ENCODE results near the gene TUBA4A.

DNA sequence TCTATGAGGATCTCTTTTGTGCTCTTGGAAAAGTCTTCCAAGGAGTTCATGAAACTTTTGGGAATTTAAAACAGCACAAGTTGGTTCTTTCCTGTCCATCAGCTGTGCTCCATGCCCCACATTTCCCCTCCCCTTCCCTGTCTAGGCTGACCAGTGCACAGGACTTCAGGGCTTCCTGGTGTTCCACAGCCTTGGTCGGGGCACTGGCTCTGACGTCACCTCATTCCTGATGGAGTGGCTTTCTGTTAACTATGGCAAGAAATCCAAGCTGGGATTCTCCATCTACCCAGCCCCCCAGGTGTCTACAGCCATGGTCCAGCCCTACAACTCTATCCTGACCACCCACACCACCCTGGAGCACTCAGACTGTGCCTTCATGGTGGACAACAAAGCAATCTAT lies 17.3 kb upstream of the TUBA4A start:
- TF ChIP-seq, protein P1, sequence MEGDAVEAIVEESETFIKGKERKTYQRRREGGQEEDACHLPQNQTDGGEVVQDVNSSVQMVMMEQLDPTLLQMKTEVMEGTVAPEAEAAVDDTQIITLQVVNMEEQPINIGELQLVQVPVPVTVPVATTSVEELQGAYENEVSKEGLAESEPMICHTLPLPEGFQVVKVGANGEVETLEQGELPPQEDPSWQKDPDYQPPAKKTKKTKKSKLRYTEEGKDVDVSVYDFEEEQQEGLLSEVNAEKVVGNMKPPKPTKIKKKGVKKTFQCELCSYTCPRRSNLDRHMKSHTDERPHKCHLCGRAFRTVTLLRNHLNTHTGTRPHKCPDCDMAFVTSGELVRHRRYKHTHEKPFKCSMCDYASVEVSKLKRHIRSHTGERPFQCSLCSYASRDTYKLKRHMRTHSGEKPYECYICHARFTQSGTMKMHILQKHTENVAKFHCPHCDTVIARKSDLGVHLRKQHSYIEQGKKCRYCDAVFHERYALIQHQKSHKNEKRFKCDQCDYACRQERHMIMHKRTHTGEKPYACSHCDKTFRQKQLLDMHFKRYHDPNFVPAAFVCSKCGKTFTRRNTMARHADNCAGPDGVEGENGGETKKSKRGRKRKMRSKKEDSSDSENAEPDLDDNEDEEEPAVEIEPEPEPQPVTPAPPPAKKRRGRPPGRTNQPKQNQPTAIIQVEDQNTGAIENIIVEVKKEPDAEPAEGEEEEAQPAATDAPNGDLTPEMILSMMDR (IDR thresholded peaks at IDR 0.05) = no peak
- no peak for TF ChIP-seq POLR2A (IDR thresholded peaks at IDR 0.05)

All from tibial nerve (tissue), 3 donors.